ENCODE measurements around the gene ABHD12. TPM values are rescaled to one million over a fixed set of nuclear protein-coding genes. Genes with fewer than 3 reads are reported as not detected.

Gene ABHD12
- total RNA-seq, 1 donor from 2014 or later = 58.0 TPM

DNA sequence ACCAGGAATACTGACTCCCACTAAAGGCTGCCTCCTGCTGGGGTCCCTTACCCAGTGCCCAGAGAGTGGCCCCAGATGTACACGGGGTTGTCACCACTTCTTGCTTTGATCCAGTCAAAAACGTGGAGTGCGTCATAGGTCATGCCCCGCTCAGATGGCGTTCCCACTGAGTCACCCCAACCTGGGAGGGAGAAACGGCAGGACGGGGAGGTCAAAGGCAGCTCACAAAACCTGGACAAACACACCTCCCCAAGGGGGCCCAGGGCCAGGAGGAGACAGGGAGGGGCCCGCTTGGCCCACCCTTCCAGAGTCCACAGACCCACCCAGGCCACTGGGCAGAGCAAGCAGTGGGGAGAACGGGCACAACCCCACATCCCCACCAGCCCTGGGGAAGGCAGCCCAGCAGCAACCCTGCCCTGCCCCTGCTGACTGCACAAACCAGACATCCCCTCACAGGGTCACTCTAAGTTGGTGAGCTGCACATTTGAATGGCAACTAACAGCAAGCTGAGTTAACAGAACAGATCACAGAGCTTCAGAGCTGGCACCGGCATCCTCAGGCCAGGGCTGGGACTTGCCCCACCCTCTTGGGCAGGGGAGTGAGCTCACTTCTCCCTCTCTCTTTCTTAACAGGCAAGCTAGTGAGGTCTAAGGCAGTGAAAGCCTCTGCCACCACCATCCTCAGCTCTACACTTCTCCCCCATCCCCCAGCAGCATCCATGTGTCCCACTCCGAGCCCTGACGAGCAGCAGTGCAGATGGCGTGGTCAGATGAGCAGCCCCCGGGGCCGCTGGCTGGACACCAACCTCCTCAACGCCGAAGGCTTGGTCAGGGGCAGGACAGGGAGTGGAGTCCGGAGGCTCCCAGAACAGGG, 81.0 kb downstream of the ABHD12 start:
- Mint-ChIP-seq H3K36me3 (peaks cover 3% of the 10 kb centered on the region), H3K4me3 (no peak overlapping the region), H3K27me3 (ENCODE audit: low read depth) (no peaks in the 10 kb centered on the region), H3K27ac (no peak overlapping the region), H3K4me1 (peaks cover 13% of the 10 kb centered on the region), H3K9me3 (no peaks in the 10 kb centered on the region)
- TF ChIP-seq, protein P1, sequence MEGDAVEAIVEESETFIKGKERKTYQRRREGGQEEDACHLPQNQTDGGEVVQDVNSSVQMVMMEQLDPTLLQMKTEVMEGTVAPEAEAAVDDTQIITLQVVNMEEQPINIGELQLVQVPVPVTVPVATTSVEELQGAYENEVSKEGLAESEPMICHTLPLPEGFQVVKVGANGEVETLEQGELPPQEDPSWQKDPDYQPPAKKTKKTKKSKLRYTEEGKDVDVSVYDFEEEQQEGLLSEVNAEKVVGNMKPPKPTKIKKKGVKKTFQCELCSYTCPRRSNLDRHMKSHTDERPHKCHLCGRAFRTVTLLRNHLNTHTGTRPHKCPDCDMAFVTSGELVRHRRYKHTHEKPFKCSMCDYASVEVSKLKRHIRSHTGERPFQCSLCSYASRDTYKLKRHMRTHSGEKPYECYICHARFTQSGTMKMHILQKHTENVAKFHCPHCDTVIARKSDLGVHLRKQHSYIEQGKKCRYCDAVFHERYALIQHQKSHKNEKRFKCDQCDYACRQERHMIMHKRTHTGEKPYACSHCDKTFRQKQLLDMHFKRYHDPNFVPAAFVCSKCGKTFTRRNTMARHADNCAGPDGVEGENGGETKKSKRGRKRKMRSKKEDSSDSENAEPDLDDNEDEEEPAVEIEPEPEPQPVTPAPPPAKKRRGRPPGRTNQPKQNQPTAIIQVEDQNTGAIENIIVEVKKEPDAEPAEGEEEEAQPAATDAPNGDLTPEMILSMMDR (IDR thresholded peaks at IDR 0.05; ENCODE audit: unreplicated experiment) = no peak
- DNase-seq (ENCODE audit: low spot score in 2 of 2, unreplicated experiment in 2 of 2) = no peak

DNA sequence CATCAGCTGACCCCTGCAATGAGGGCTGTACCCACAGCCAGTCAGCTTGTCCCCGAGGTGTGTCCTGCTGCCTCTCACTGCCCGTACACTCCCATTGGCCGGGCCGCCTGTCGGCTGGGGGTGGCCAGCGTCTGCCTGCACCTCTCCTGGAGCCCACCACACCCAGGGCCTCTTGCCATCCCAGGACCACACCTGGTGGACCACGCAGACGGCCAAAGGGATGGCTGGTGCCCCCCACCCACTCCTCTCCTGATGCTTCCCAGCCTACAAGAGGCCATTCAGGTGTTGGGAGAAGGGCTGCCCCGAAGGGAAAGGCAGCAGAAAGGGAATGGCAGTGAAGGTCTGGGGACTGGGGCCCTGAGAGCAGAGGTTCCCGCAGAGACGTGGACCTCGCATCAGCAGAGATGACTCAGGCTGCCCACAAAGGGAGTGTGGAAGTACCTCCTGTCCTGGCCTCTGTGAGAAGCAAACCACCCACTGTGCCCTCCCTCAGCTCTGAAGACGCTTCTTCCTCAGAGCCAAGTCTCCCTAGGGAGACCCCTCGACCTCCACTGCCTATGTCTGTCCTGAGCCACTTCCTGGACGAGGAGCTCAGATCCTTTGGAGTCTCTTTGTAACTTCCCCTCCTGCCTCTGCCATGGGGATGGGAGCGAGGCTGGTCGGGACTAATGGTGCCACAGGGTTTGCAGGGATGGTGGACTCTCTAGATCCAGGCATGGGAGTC, 81.8 kb downstream of the ABHD12 start:
- Mint-ChIP-seq H3K4me3 (no peak overlapping the region), H3K9me3 (no peaks in the 10 kb centered on the region), H3K27me3 (ENCODE audit: low read depth) (no peaks in the 10 kb centered on the region), H3K4me1 (peaks cover 13% of the 10 kb centered on the region), H3K36me3 (peaks cover 3% of the 10 kb centered on the region), H3K27ac (no peak overlapping the region)
- no peak for DNase-seq (ENCODE audit: low spot score in 2 of 2, unreplicated experiment in 2 of 2)
- TF ChIP-seq, protein P1 (IDR thresholded peaks at IDR 0.05; ENCODE audit: unreplicated experiment) = no peak

- Mint-ChIP-seq H3K4me3 (no peak overlapping the region), H3K27me3 (ENCODE audit: low read depth) (no peaks in the 10 kb centered on the region), H3K27ac (no peak overlapping the region), H3K4me1 (peaks cover 13% of the 10 kb centered on the region), H3K36me3 (peaks cover 3% of the 10 kb centered on the region), H3K9me3 (no peaks in the 10 kb centered on the region)
- TF ChIP-seq, protein P1 (IDR thresholded peaks at IDR 0.05; ENCODE audit: unreplicated experiment) = no peak
- no peak for DNase-seq (ENCODE audit: low spot score in 2 of 2, unreplicated experiment in 2 of 2)
Observed at GRCh38 chr20:25308083-25308491, 82.5 kb downstream of the ABHD12 start.

DNA sequence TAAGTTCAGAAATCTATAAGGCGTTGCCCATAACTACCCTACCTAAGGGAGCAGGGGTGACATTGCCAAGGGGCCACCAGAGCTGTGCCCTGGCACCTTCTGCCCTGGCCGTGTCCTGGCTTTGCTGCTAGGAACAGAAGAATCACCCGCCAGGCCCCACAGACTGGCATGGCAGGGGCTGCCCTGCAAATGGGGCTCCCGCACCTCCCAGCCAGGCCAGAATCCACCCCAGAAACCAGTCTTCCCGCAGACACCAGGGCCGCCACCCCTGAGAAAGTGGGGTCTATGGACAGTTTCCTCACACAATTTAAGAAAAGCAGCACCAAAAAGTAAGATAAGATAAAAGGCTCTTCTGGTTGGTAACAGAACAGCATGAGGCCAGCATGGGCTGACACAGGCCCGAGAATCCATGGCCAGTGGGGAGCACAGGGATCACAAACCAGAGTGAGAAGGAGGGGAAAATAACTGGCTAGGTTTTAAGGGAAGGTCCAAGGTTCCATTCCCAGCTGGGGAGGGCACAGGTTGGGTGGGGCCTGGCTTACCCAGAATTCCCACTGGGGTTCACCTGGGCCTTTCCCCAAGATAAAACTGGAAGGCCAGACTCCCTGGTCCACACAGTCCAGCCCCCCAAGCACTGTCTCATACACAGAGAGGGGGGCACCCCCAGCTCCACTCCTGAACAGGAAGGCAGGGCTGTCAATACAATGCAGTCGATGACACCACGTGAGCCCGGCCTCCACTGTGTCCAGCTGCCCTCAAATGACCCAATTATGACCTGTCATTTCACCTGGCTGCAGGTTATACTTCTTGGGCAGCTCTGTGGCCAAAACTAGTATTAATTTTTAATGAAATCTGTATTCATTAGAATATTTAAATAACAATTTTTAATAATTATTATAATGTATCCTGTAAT, 83.4 kb downstream of the ABHD12 start:
- TF ChIP-seq, protein P1 (IDR thresholded peaks at IDR 0.05; ENCODE audit: unreplicated experiment) = no peak
- Mint-ChIP-seq H3K4me3 (no peak overlapping the region), H3K9me3 (no peaks in the 10 kb centered on the region), H3K27me3 (ENCODE audit: low read depth) (no peaks in the 10 kb centered on the region), H3K36me3 (peaks cover 3% of the 10 kb centered on the region), H3K4me1 (peaks cover 13% of the 10 kb centered on the region), H3K27ac (no peak overlapping the region)
- no peak for DNase-seq (ENCODE audit: low spot score in 2 of 2, unreplicated experiment in 2 of 2)

GRCh38 chr20:25304025-25304549, 86.5 kb downstream of the ABHD12 start:
- H3K9me3 Mint-ChIP-seq = no peaks in the 10 kb centered on the region
- TF ChIP-seq, protein P1 (IDR thresholded peaks at IDR 0.05; ENCODE audit: unreplicated experiment) = no peak
- H3K36me3 Mint-ChIP-seq = no peaks in the 10 kb centered on the region
- no peak for DNase-seq (ENCODE audit: low spot score in 2 of 2, unreplicated experiment in 2 of 2)
- H3K4me1 Mint-ChIP-seq = no peaks in the 10 kb centered on the region
- no peak overlapping the region for H3K27ac Mint-ChIP-seq
- H3K27me3 Mint-ChIP-seq (ENCODE audit: low read depth) = no peaks in the 10 kb centered on the region
- H3K4me3 Mint-ChIP-seq = no peak overlapping the region

All from mesothelial cell of epicardium (in vitro differentiated cells).